ENCODE measurements around the gene KCNQ1OT1. TPM values are rescaled to one million over a fixed set of nuclear protein-coding genes. Genes with fewer than 3 reads are reported as not detected.

The KCNQ1OT1 gene
- total and polyA plus RNA-seq, 2 of the 4 experiments (the other 2 are of a cell fraction): 0.14 to 2.0 TPM

- Histone ChIP-seq H4K20me1 (ENCODE audit: insufficient read depth, low read length) (no peaks in the 10 kb centered on the region), H2BK20ac (ENCODE audit: low read depth, low read length) (no peak overlapping the region), H3K27ac (ENCODE audit: insufficient read depth, low read length) (no peak overlapping the region), H3K4me2 (ENCODE audit: low read depth, low read length) (no peak overlapping the region), H2BK120ac (ENCODE audit: low read depth, low read length) (no peak overlapping the region), H3K9me1 (ENCODE audit: insufficient read depth, low read length) (no peaks in the 10 kb centered on the region), H2BK5ac (ENCODE audit: low read depth, low read length, poor library complexity, severe bottlenecking) (no peak overlapping the region), H2AFZ (replicated peaks; ENCODE audit: low read length, poor library complexity) (no peak overlapping the region), H3K56ac (ENCODE audit: extremely low read depth, insufficient read depth, low read length) (no peak overlapping the region), H3K27me3 (ENCODE audit: control insufficient read depth, insufficient read depth, low read length) (peaks cover 63% of the 10 kb centered on the region), H3K14ac (replicated peaks; ENCODE audit: low read depth, low read length) (no peak overlapping the region), H3K4me1 (ENCODE audit: control insufficient read depth, insufficient read depth, low read length) (no peaks in the 10 kb centered on the region), H2BK15ac (ENCODE audit: low read depth, low read length) (no peak overlapping the region), H4K8ac (ENCODE audit: low read depth in 2 of 2, low read length in 2 of 2) (no peak overlapping the region), H3K18ac (ENCODE audit: low read depth, low read length) (no peak overlapping the region), H4K5ac (ENCODE audit: low read depth, low read length) (no peak overlapping the region), H3K4me3 (ENCODE audit: insufficient read depth, low read depth, low read length) (no peak overlapping the region), H3K4ac (ENCODE audit: low read depth, low read length) (no peak overlapping the region), H3K9ac (ENCODE audit: low read depth, low read length) (no peak overlapping the region), H3K9me3 (ENCODE audit: control insufficient read depth, insufficient read depth, low read length) (no peaks in the 10 kb centered on the region), H3K79me1 (ENCODE audit: low read depth in 1 of 2, low read length in 2 of 2) (no peaks in the 10 kb centered on the region), H2AK5ac (ENCODE audit: low read depth, low read length) (no peak overlapping the region), H2AK9ac (replicated peaks; ENCODE audit: low read depth, low read length, poor library complexity) (no peak overlapping the region), H3K36me3 (ENCODE audit: control insufficient read depth, insufficient read depth, low read length) (no peaks in the 10 kb centered on the region), H3K23ac (ENCODE audit: low read depth, low read length) (no peak overlapping the region), H4K91ac (ENCODE audit: insufficient read depth, low read depth, low read length) (no peak overlapping the region)
- ChIA-PET CTCF (no interaction called here), POLR2A (ENCODE audit: unreplicated experiment) (no interaction called here)
- dilution Hi-C loops (cut with HindIII; ENCODE audit: low sequenced_read_pairs, unreplicated experiment) (no loop called here), in situ Hi-C loops (cut with MboI; ENCODE audit: low sequenced_read_pairs) (no loop called here), intact Hi-C loops (cut with micrococcal nuclease) (no loop called here)
- no peak for TF ChIP-seq CHD1 (IDR thresholded peaks at IDR 0.05; ENCODE audit: low read depth, low read length)
- BruUV-seq (replicated peaks): no TSS peak
- DNase-seq: no peak
- 77% methylated on average over 4 of the region's 22 CpGs; no CpG with 5 or more reads in 1 of the 2 experiments for WGBS, 2 experiments (ENCODE audit: extremely low coverage in 2 of 2, insufficient read length in 1 of 2)
- no peak for ATAC-seq (ENCODE audit: low read depth)
Measured at GRCh38 chr11:2717561-2718325, 17.9 kb upstream of the KCNQ1OT1 start.
